K562 (cell line): ENCODE measurements around the gene BRAP. TPM values are rescaled to one million over a fixed set of nuclear protein-coding genes. Genes with fewer than 3 reads are reported as not detected.

ENCODE experiments used
- ATAC-seq: fragments of 200-7000 bp; cut with Tn5 transposase; 3 replicates; pipeline ENCODE4 v1.9.1; 2020; ENCODE audit warnings: moderate library complexity
- BruUV-seq: library from RNA; stranded (reverse); fragments of 400-500 nt; replicated peaks from 2 replicates; lab custom pipeline; 2021; lab: Mats Ljungman, UMichigan
- CTCF ChIA-PET: fragments of 300-600 bp; formaldehyde crosslinking; extraction: SDS; loops from one replicate; lab custom pipeline; 2021; ENCODE audit warnings: low intra/inter-chr PET ratio; lab: Yijun Ruan, JAX
- POLR2A ChIA-PET: fragments of 300-600, 350-650 bp; sonication (Branson Sonifier 250); formaldehyde crosslinking; extraction: SDS; loops from one replicate; lab custom pipeline; 2021; ENCODE audit warnings: antibody characterized with exemption, inconsistent platforms; lab: Yijun Ruan, JAX
- DNase-seq, 4 experiments: peaks; one replicate each; pipeline versions ENCODE4 v3.0.0 to v3.0.0-alpha.2; 2011 to 2018; ENCODE audit warnings: low spot score in 3 of 4, mixed read lengths in 3 of 4; ENCODE audit errors: extremely low read depth in 1 of 4
- FAIRE-seq: peaks from 2 replicates; lab custom pipeline; 2011; peaks lifted over from hg19 to GRCh38; lab: Jason Lieb, UNC
- H2AFZ ChIP-seq: 2 replicates; pipeline ENCODE4 v1.6.0; 2011; ENCODE audit warnings: low read depth, low read length, control low read depth, inconsistent platforms
- H3K27ac ChIP-seq: fragments of 200-600 bp; 3 replicates; pipeline ENCODE4 v1.8.0; 2011; ENCODE audit warnings: low read depth, mild to moderate bottlenecking, control low read depth, inconsistent platforms, low read length, moderate library complexity, mixed read lengths; ENCODE audit errors: extremely low read depth
- H3K27me3 ChIP-seq, 2 experiments: fragments of 300-600 bp in 1 of 2; 2 replicates in 1 of 2; 3 replicates in 1 of 2; pipeline versions ENCODE4 v1.6.0 to v1.8.0; 2011; ENCODE audit warnings: inconsistent platforms in 2 of 2, low read length in 2 of 2, mild to moderate bottlenecking in 1 of 2, mixed read lengths in 1 of 2, moderate library complexity in 1 of 2; ENCODE audit not compliant: control insufficient read depth in 2 of 2, insufficient read depth in 2 of 2
- H3K36me3 ChIP-seq: fragments of 300-600 bp; 3 replicates; pipeline ENCODE4 v1.8.0; 2011; ENCODE audit warnings: mild to moderate bottlenecking, low read length, inconsistent platforms; ENCODE audit not compliant: control insufficient read depth, insufficient read depth
- H3K4me1 ChIP-seq, 2 experiments: fragments of 200-600 bp in 1 of 2; replicated peaks in 1 of 2; 2 replicates in 1 of 2; 3 replicates in 1 of 2; pipeline versions ENCODE4 v1.5.1 to v1.8.0; 2011; ENCODE audit warnings: inconsistent platforms in 2 of 2, low read length in 2 of 2, mild to moderate bottlenecking in 1 of 2, mixed read lengths in 1 of 2, moderate library complexity in 1 of 2; ENCODE audit not compliant: control insufficient read depth in 2 of 2, insufficient read depth in 2 of 2
- H3K4me2 ChIP-seq: 2 replicates; pipeline ENCODE4 v1.6.1; 2011; ENCODE audit warnings: low read length, control low read depth, inconsistent platforms, mixed read lengths; ENCODE audit not compliant: insufficient read depth
- H3K4me3 ChIP-seq: fragments of 200-600 bp; sonication (generic), shearing (Covaris generic); 2 replicates; pipeline ENCODE4 v1.5.1; 2016; ENCODE audit warnings: control low read depth, inconsistent platforms
- H3K79me2 ChIP-seq: fragments of 200-600 bp; 3 replicates; pipeline ENCODE4 v1.8.0; 2011; ENCODE audit warnings: low read length, inconsistent platforms; ENCODE audit not compliant: control insufficient read depth, insufficient read depth
- H3K9ac ChIP-seq, 2 experiments: 2 replicates each; pipeline versions ENCODE4 v1.6.0 to v1.6.1; 2011; ENCODE audit warnings: low read depth in 2 of 2, low read length in 2 of 2, control low read depth in 1 of 2, inconsistent platforms in 1 of 2, mild to moderate bottlenecking in 1 of 2, mixed read lengths in 1 of 2; ENCODE audit not compliant: insufficient read depth in 1 of 2
- H3K9me1 ChIP-seq: one replicate; pipeline ENCODE4 v1.6.0; 2011; ENCODE audit warnings: inconsistent platforms, mild to moderate bottlenecking, low read length, moderate library complexity; ENCODE audit not compliant: control insufficient read depth, insufficient read depth
- H3K9me3 ChIP-seq: replicated peaks from 2 replicates; pipeline ENCODE4 v1.5.1; 2011; ENCODE audit warnings: low read depth, low read length, inconsistent platforms; ENCODE audit not compliant: control insufficient read depth, insufficient read depth
- H4K20me1 ChIP-seq: replicated peaks from 2 replicates; pipeline ENCODE4 v1.6.1; 2011; ENCODE audit warnings: low read length, inconsistent platforms, mixed read lengths; ENCODE audit not compliant: control insufficient read depth, insufficient read depth
- ADNP ChIP-seq: fragments of 200-800 bp; sonication (Bioruptor generic); IDR thresholded peaks from 2 replicates; pipeline ENCODE4 v1.6.1; 2016; ENCODE audit warnings: missing genetic modification characterization, missing compliant biosample characterization
- CBX1 ChIP-seq: sonication (generic); IDR thresholded peaks from 2 replicates; pipeline ENCODE4 v1.6.1; 2016; ENCODE audit warnings: antibody characterized with exemption, low read depth, mild to moderate bottlenecking
- IRF2 ChIP-seq: sonication (generic); formaldehyde crosslinking; IDR thresholded peaks from 2 replicates; pipeline ENCODE4 v1.8.1; 2022; ENCODE audit warnings: mild to moderate bottlenecking, missing genetic modification reagents
- MAFG ChIP-seq: fragments of 450-650 bp; conservative IDR thresholded peaks from 2 replicates; pipeline ENCODE4 v1.6.1; 2016; ENCODE audit warnings: missing genetic modification characterization, missing compliant biosample characterization
- MCM2 ChIP-seq: fragments of 450-650 bp; IDR thresholded peaks from 2 replicates; pipeline ENCODE4 v1.6.1; 2017; ENCODE audit warnings: low read depth, mild to moderate bottlenecking
- NEUROD1 ChIP-seq: fragments of 150-350 bp; IDR thresholded peaks from 2 replicates; pipeline ENCODE4 v1.6.1; 2014; ENCODE audit warnings: borderline replicate concordance, low read length, low read depth; ENCODE audit not compliant: partially characterized antibody
- NFIC ChIP-seq: fragments of 450-650 bp; IDR thresholded peaks from 2 replicates; pipeline ENCODE4 v1.6.1; 2017; ENCODE audit warnings: mild to moderate bottlenecking, inconsistent platforms
- RFX1 ChIP-seq: fragments of 450-650 bp; IDR thresholded peaks from 2 replicates; pipeline ENCODE4 v1.6.1; 2016; ENCODE audit warnings: mild to moderate bottlenecking, moderate library complexity
- SIN3B ChIP-seq: fragments of 450-650 bp; IDR thresholded peaks from 2 replicates; pipeline ENCODE4 v1.6.1; 2017; ENCODE audit warnings: low read depth, mild to moderate bottlenecking, moderate library complexity
- SMAD1 ChIP-seq: fragments of 150-350 bp; IDR thresholded peaks from 2 replicates; pipeline ENCODE4 v1.6.1; 2014; ENCODE audit warnings: low read length, low read depth; ENCODE audit not compliant: partially characterized antibody
- SMARCA4 ChIP-seq: fragments of 450-650 bp; IDR thresholded peaks from 2 replicates; pipeline ENCODE4 v1.6.1; 2016
- TFAM ChIP-seq: fragments of 250-450 bp; sonication (Bioruptor Pico); conservative IDR thresholded peaks from 2 replicates; pipeline ENCODE4 v1.5.0; 2021; ENCODE audit warnings: mild to moderate bottlenecking, moderate library complexity
- WGBS: fragments of 100-300 bp; shearing (Covaris generic); methylation state at CpG from one replicate; pipeline ENCODE4 v1.1.6; 2016; ENCODE audit warnings: low coverage, mixed read lengths; ENCODE audit not compliant: insufficient coverage; ENCODE audit errors: missing lambda C conversion rate; 5-methylcytosine and 5-hydroxymethylcytosine counted together
- in situ Hi-C: fragments of 300-500 bp; cut with MboI; formaldehyde crosslinking; loops from 4 replicates; pipeline ENCODE4 v1.15.0; 2018; ENCODE audit warnings: inconsistent platforms, mixed read lengths
- intact Hi-C: fragments of 100-400 bp; cut with micrococcal nuclease; formaldehyde crosslinking; loops from 2 replicates; pipeline ENCODE4 v1.14.2; 2022
- polyA plus RNA-seq, 8 experiments: library from polyadenylated mRNA; depleted of rRNA in 4 of 8; stranded (reverse) in 5 of 8; unstranded in 3 of 8; fragments of >200 nt; fragmentation: Nextera tagmentation in 2 of 8; fragmentation: Illumina TruSeq in 1 of 8; extraction: Ambion mirVana in 2 of 8; extraction: Trizol in 1 of 8; gene quantifications; 2 replicates each; pipeline versions ENCODE4 v1.2.1 to v1.2.3, GENCODE V29; 2011 to 2014; ENCODE audit warnings: inconsistent platforms in 1 of 8, missing spikeins in 1 of 8
- total RNA-seq, 7 experiments: library from RNA; depleted of rRNA in 6 of 7; stranded (reverse); fragments of >200 nt in 6 of 7; fragmentation: Illumina TruSeq in 2 of 7; extraction: Trizol in 2 of 7; gene quantifications; 2 replicates each; pipeline versions ENCODE4 v1.2.1 to v1.2.3, GENCODE V29; 2011 to 2021; ENCODE audit warnings: low replicate concordance in 1 of 7
- TF ChIP-seq, protein P1 (sequence below): fragments of 450-650 bp; IDR thresholded peaks from 2 replicates; pipeline ENCODE4 v1.6.1; 2016; ENCODE audit warnings: antibody characterized with exemption
- TF ChIP-seq, protein P2 (sequence below): fragments of 250-450 bp; sonication (Bioruptor Pico); IDR thresholded peaks from 2 replicates; pipeline ENCODE4 v1.8.0; 2021; ENCODE audit warnings: mild to moderate bottlenecking, moderate library complexity

Gene BRAP
- total and polyA plus RNA-seq, 9 of the 15 experiments (the other 6 are each of a cell fraction or from before 2014, with no cell fraction given) = 2.2 to 32.6 (median 27.5) TPM

DNA sequence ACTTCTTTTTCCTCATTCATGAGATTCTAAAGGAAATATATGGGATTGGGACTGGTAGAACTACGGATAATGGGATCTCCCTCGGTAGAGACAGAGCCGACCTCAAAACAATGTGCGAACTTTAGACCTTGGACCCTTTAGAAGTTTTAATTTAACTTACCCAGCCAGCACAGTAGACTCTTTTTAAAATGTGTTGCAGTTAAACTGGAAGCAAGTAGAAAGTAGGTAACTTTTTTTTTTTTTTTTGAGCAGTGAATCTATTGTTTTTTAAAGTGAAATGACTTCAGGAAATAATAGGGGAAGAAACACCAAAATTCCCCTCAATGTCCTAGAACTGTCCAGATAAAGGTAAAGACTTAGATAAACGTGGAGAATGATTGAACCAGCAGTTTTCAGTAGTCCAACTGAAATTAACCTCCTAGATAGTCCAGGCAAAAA is 85.5 kb downstream of the BRAP start:
- no peak for FAIRE-seq

DNA sequence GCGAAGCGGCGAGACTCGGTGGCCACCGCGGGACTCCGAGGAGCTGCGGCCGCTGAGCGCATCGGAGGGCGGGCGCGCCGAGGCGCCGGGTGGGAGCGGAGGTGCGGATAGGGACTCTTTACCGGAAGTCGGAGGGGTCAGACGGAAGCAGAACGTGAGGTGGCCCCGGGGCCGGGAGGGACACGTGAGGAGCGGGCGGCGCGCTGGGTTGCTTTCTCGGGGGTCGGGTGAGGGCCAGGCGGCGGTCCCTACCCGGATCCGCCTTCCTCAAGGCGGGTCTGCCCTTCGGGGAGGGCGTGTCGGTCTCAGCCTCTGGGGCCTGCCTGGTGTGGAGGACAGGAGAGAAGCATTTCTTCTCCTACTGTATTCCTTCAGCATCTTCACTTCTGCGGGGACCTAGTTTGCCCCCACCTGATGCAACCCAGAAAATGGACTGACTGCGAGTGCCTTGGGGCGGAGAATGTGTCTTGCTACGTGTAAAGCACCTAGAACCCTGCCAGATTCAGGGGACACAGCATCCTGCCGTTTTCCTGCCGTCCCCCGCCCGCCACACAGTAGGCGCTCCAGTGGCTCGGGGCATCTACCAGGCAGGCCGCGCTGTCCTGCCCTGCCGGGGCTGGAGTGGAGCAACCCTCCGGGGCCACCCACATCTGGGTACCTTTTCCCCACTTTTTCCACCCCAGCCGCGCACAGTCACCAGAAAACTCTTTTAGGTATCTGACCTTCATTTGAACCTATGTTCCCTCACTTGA is 86.1 kb downstream of the BRAP start:
- Histone ChIP-seq H3K27ac (peak overlapping the region; percentile 99), H3K9me3 (no peaks in the 10 kb centered on the region), H4K20me1 (peaks cover 23% of the 10 kb centered on the region; the same call in 1 of the 2 replicates), H3K79me2 (peaks cover 56% of the 10 kb centered on the region), H3K4me1 (peaks cover 0 to 30% of the 10 kb centered on the region in 2 experiments; a peak in 4 of 5 replicates), H3K27me3 (no peaks in the 10 kb centered on the region), H3K9ac (peak overlapping the region; percentile 86 to 98), H2AFZ (peak overlapping the region; percentile 91), H3K4me3 (peak overlapping the region; percentile 96), H3K9me1 (no peaks in the 10 kb centered on the region), H3K4me2 (peak overlapping the region; percentile 96), H3K36me3 (peaks cover 9% of the 10 kb centered on the region; the same call in 1 of the 3 replicates)
- ATAC-seq = peak; percentile 86
- intact Hi-C loops (loop anchor here (1.0 to 5.0 kb wide), 2 partner anchors 37 to 192 kb away; partner anchors contain the start of gene SH2B3), in situ Hi-C loops (no loop called here)
- DNase-seq = peak; percentile 94 to 96 (median 94)
- under 1% methylated on average over 19 of the region's 56 CpGs for WGBS
- FAIRE-seq = peak; percentile 80
- TSS peak; percentile 92 for BruUV-seq
- CTCF ChIA-PET = no interaction called here
- POLR2A ChIA-PET = interaction anchor here (0.6 to 0.7 kb wide), 3 partner anchors 35 to 101 kb away, joined by 3 to 4 read pairs (median 4); no protein-coding TSS in a partner anchor
- TF ChIP-seq ADNP (tag) = no peak
- TF ChIP-seq RFX1 = no peak
- TF ChIP-seq, protein P1, sequence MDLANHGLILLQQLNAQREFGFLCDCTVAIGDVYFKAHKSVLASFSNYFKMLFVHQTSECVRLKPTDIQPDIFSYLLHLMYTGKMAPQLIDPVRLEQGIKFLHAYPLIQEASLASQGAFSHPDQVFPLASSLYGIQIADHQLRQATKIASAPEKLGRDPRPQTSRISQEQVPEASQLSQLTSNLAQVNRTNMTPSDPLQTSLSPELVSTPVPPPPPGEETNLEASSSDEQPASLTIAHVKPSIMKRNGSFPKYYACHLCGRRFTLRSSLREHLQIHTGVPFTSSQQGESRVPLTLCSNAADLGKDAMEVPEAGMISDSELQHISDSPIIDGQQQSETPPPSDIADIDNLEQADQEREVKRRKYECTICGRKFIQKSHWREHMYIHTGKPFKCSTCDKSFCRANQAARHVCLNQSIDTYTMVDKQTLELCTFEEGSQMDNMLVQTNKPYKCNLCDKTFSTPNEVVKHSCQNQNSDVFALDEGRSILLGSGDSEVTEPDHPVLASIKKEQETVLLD = peak; percentile 70; the same call in 1 of the 2 replicates
- TF ChIP-seq MCM2 = no peak
- TF ChIP-seq SIN3B = peak; percentile 75
- no peak for TF ChIP-seq MAFG
- no peak for TF ChIP-seq NFIC
- TF ChIP-seq IRF2 (CRISPR knock-in tag) = no peak
- no peak for TF ChIP-seq TFAM (CRISPR knock-in tag)
- TF ChIP-seq, protein P2, sequence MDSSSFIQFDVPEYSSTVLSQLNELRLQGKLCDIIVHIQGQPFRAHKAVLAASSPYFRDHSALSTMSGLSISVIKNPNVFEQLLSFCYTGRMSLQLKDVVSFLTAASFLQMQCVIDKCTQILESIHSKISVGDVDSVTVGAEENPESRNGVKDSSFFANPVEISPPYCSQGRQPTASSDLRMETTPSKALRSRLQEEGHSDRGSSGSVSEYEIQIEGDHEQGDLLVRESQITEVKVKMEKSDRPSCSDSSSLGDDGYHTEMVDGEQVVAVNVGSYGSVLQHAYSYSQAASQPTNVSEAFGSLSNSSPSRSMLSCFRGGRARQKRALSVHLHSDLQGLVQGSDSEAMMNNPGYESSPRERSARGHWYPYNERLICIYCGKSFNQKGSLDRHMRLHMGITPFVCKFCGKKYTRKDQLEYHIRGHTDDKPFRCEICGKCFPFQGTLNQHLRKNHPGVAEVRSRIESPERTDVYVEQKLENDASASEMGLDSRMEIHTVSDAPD (CRISPR knock-in tag) = no peak
- peak; percentile 75 for TF ChIP-seq NEUROD1

More for the DNA sequence above, 85.5 kb downstream of the BRAP start:
- H2AFZ ChIP-seq = peak overlapping the region; percentile 91
- H3K9me1 ChIP-seq = no peaks in the 10 kb centered on the region
- H4K20me1 ChIP-seq = peaks cover 17% of the 10 kb centered on the region; the same call in 1 of the 2 replicates
- H3K27me3 ChIP-seq = no peaks in the 10 kb centered on the region
- H3K79me2 ChIP-seq = peaks cover 50% of the 10 kb centered on the region
- TF ChIP-seq SMARCA4 (0 out of 2 replicates have a peak, but pooled peaks have one; percentile 22), CBX1 (no peak), SMAD1 (peak; percentile 0)
- ChIA-PET CTCF (no interaction called here), POLR2A (no interaction called here)
- peaks cover 0 to 29% of the 10 kb centered on the region in 2 experiments; a peak in 4 of 5 replicates for H3K4me1 ChIP-seq
- peak overlapping the region; percentile 99 for H3K27ac ChIP-seq
- DNase-seq = no peak
- peak overlapping the region; percentile 86 to 98 for H3K9ac ChIP-seq
- in situ Hi-C loops (no loop called here), intact Hi-C loops (no loop called here)
- 1% methylated on average over 5 of the region's 5 CpGs for WGBS
- no peaks in the 10 kb centered on the region for H3K9me3 ChIP-seq
- ATAC-seq = no peak
- no TSS peak for BruUV-seq
- peaks cover 3% of the 10 kb centered on the region; the same call in 1 of the 3 replicates for H3K36me3 ChIP-seq
- peak overlapping the region; percentile 96 for H3K4me3 ChIP-seq
- peak overlapping the region; percentile 96 for H3K4me2 ChIP-seq
